Thyroid gland (tissue), 4 donors: Measurements from ENCODE around the gene VPS37C. TPM values are rescaled to one million over a fixed set of nuclear protein-coding genes. Genes with fewer than 3 reads are reported as not detected.
"Not testable (repeated sequence)": the region's sequence is repeated elsewhere in the genome, so short reads cannot be mapped to it uniquely, and the experiment has no call there.

Source experiments
- DNase-seq, 2 donors: peaks; one replicate each; pipeline ENCODE4 v3.0.0-alpha.2; 2019
- H3K27ac ChIP-seq, 3 donors: fragments of 200-600 bp; sonication (generic); 1 replicate in 2 of 3; 2 replicates in 1 of 3; pipeline ENCODE4 v1.5.1; 2016 to 2019; ENCODE audit warnings: mild to moderate bottlenecking in 1 of 3, moderate library complexity in 1 of 3
- H3K27me3 ChIP-seq: fragments of 200-600 bp; sonication (generic); one replicate; pipeline ENCODE4 v1.5.1; 2019
- H3K36me3 ChIP-seq, 2 donors: fragments of 200-600 bp; sonication (generic); one replicate each; pipeline ENCODE4 v1.5.1; 2016 to 2019
- H3K4me1 ChIP-seq, 2 donors: fragments of 200-600 bp; sonication (generic); one replicate each; pipeline ENCODE4 v1.5.1; 2017 to 2019
- H3K4me3 ChIP-seq, 3 donors: fragments of 200-600 bp; sonication (generic); replicated peaks in 1 of 3; 1 replicate in 2 of 3; 2 replicates in 1 of 3; pipeline ENCODE4 v1.5.1; 2016; ENCODE audit warnings: mild to moderate bottlenecking in 1 of 3
- H3K9me3 ChIP-seq: fragments of 200-600 bp; sonication (generic); one replicate; pipeline ENCODE4 v1.5.1; 2017
- POLR2A ChIP-seq, 2 donors: fragments of 450-650 bp; IDR thresholded peaks; one replicate each; pipeline ENCODE4 v1.6.1; 2017; ENCODE audit warnings: antibody characterized with exemption in 2 of 2, mild to moderate bottlenecking in 2 of 2, moderate library complexity in 1 of 2
- WGBS, 2 donors: methylation state at CpG; one replicate each; pipeline ENCODE4 v1.1.5; 2017; 5-methylcytosine and 5-hydroxymethylcytosine counted together
- intact Hi-C: fragments of 100-400 bp; cut with DNase I; formaldehyde crosslinking; loops from one replicate; pipeline ENCODE4 v1.15.1; 2023
- total RNA-seq, 4 donors: library from RNA; depleted of rRNA; stranded (reverse); fragments of >200 nt; gene quantifications; one replicate each; pipeline ENCODE4 v1.2.3, GENCODE V29; 2016
- TF ChIP-seq, protein P1 (sequence below), 6 experiments: fragments of 200-600 bp in 3 of 6; fragments of 450-650 bp in 3 of 6; sonication (generic) in 3 of 6; IDR thresholded peaks; one replicate each; pipeline ENCODE4 v1.5.1; 2016 to 2019; ENCODE audit warnings: antibody characterized with exemption in 6 of 6, mild to moderate bottlenecking in 2 of 6, inconsistent platforms in 1 of 6, moderate library complexity in 1 of 6

Gene VPS37C
- total RNA-seq, 4 donors from 2014 or later, result 13.0 to 18.2 (median 15.9) TPM

DNA sequence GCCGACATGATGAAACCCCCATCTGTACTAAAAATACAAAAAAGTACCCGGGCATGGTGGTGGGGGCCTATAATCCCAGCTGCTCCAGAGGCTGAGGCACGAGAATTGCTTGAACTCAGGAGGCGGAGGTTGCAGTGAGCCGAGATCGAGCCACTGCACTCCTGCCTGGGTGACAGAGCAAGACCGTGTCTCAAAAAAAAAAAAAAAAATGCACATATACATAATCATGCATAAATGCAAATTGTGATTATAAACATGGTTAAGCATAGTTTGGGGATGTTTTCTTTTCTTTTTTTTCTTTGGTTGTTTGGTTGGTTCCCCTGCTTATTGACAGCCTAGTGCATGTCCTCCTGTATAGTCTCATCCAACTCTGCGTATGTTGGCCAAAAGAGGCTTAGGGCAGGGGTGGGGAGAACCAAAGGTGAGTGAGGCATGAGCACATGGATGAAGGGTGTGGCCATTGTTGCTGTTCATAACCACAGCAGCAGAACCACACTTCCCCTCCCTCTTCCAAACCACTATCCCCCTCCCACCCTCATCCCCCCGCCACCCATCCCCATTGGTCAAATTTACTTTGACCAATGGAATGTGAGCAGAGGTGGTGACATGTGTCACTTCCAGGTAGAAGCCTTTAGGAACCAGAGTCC, 6.9 kb upstream of the VPS37C start:
- Histone ChIP-seq H3K4me1 (peaks cover 0 to 4% of the 10 kb centered on the region in 2 donors), H3K36me3 (no peaks in the 10 kb centered on the region), H3K9me3 (no peaks in the 10 kb centered on the region), H3K27ac (no peak overlapping the region), H3K27me3 (no peaks in the 10 kb centered on the region), H3K4me3 (no peak overlapping the region)
- 90 to 92% methylated on average over 9 of the region's 9 CpGs for WGBS, 2 donors
- TF ChIP-seq, protein P1, sequence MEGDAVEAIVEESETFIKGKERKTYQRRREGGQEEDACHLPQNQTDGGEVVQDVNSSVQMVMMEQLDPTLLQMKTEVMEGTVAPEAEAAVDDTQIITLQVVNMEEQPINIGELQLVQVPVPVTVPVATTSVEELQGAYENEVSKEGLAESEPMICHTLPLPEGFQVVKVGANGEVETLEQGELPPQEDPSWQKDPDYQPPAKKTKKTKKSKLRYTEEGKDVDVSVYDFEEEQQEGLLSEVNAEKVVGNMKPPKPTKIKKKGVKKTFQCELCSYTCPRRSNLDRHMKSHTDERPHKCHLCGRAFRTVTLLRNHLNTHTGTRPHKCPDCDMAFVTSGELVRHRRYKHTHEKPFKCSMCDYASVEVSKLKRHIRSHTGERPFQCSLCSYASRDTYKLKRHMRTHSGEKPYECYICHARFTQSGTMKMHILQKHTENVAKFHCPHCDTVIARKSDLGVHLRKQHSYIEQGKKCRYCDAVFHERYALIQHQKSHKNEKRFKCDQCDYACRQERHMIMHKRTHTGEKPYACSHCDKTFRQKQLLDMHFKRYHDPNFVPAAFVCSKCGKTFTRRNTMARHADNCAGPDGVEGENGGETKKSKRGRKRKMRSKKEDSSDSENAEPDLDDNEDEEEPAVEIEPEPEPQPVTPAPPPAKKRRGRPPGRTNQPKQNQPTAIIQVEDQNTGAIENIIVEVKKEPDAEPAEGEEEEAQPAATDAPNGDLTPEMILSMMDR (IDR thresholded peaks at IDR 0.05), result no peak
- TF ChIP-seq POLR2A (IDR thresholded peaks at IDR 0.05), result no peak
- intact Hi-C loops, result loop anchor here (10.0 kb wide), 1 partner anchor 253 kb away; the partner anchor contains the start of gene TMEM109
- DNase-seq, result no peak

DNA sequence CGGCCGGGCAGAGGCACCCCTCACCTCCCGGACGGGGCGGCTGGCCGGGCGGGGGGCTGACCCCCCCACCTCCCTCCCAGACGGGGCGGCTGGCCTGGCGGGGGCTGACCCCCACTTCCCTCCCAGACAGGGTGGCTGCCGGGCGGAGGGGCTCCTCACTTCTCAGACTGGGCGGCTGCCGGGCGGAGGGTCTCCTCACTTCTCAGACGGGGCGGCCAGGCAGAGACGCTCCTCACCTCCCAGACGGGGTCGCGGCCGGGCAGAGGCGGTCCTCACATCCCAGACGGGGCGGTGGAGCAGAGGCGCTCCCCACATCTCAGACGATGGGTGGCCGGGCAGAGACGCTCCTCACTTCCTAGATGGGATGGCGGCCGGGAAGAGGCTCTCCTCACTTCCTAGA, 5.1 kb upstream of the VPS37C start:
- WGBS, 2 donors, result 96% methylated on average over 10 of the region's 31 CpGs; no CpG with 5 or more reads in 1 of the 2 donors
- not testable (repeated sequence) for H3K36me3 ChIP-seq, H3K9me3 ChIP-seq, H3K27me3 ChIP-seq, DNase-seq, H3K27ac ChIP-seq, H3K4me3 ChIP-seq
- intact Hi-C loops, result loop anchor here (10.0 kb wide), 1 partner anchor 252 kb away; the partner anchor contains the start of gene TMEM109
- H3K4me1 ChIP-seq, result peaks cover 0 to 12% of the 10 kb centered on the region in 2 donors

DNA sequence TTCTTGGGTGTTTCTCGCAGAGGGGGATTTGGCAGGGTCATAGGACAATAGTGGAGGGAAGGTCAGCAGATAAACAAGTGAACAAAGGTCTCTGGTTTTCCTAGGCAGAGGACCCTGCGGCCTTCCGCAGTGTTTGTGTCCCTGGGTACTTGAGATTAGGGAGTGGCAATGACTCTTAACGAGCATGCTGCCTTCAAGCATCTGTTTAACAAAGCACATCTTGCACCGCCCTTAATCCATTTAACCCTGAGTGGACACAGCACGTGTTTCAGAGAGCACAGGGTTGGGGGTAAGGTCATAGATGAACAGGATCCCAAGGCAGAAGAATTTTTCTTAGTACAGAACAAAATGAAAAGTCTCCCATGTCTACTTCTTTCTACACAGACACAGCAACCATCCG, 4.6 kb upstream of the VPS37C start:
- not testable (repeated sequence) for H3K27me3 ChIP-seq, H3K4me3 ChIP-seq, H3K36me3 ChIP-seq, DNase-seq, H3K9me3 ChIP-seq, H3K27ac ChIP-seq
- peaks cover under 1 to 12% of the 10 kb centered on the region in 2 donors for H3K4me1 ChIP-seq
- intact Hi-C loops, result loop anchor here (10.0 kb wide), 1 partner anchor 251 kb away; the partner anchor contains the start of gene TMEM109
- WGBS, 2 donors, result 33 to 48% methylated on average over 2 to 5 of the region's 7 CpGs

DNA sequence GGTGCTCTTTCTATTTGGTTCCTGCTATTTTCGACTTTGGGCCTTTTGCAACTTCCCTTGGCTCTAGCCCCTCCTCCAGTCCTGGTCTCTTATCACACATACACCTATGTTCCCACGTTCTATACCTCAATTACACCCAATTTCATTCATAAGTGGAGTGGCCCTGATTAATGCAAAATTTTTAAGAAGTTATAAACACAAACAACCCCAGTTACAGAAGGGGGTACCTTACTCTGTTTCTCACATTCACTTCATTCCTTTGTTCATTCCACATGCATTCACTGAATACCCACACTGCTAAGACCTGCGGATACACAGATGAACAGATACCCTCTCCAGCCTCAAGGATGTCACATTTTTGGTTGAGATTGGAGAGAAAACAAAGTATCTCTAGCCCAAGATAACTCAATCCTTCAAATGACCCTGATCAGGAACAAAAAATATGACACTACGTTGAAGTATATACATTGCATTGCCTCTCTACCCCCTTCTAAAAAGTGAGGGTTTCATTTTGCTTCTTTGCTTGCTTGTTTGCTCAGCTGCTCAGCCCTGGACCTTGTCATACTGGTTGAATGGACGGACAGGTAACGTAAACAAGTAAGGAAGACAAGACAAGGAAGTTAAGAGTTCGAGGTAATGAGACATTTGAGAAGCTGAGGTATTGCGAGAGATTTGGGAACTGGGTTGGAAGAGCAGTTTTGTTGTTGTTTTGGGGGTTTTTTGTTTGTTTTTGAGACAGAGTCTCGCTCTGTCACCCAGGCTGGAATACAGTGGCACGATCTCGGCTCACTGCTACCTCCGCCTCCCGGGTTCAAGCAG, 3.6 kb upstream of the VPS37C start:
- no peak overlapping the region for H3K27ac ChIP-seq
- intact Hi-C loops, result loop anchor here (10.0 kb wide), 1 partner anchor 250 kb away; the partner anchor contains the start of gene TMEM109
- no peak overlapping the region for H3K4me3 ChIP-seq
- H3K27me3 ChIP-seq, result no peaks in the 10 kb centered on the region
- TF ChIP-seq, protein P1 (IDR thresholded peaks at IDR 0.05), result no peak
- TF ChIP-seq POLR2A (IDR thresholded peaks at IDR 0.05), result no peak
- no peaks in the 10 kb centered on the region for H3K36me3 ChIP-seq
- H3K9me3 ChIP-seq, result no peaks in the 10 kb centered on the region
- no peak for DNase-seq
- H3K4me1 ChIP-seq, result peaks cover 7 to 20% of the 10 kb centered on the region in 2 donors
- WGBS, 2 donors, result 81 to 84% methylated on average over 13 of the region's 13 CpGs

DNA sequence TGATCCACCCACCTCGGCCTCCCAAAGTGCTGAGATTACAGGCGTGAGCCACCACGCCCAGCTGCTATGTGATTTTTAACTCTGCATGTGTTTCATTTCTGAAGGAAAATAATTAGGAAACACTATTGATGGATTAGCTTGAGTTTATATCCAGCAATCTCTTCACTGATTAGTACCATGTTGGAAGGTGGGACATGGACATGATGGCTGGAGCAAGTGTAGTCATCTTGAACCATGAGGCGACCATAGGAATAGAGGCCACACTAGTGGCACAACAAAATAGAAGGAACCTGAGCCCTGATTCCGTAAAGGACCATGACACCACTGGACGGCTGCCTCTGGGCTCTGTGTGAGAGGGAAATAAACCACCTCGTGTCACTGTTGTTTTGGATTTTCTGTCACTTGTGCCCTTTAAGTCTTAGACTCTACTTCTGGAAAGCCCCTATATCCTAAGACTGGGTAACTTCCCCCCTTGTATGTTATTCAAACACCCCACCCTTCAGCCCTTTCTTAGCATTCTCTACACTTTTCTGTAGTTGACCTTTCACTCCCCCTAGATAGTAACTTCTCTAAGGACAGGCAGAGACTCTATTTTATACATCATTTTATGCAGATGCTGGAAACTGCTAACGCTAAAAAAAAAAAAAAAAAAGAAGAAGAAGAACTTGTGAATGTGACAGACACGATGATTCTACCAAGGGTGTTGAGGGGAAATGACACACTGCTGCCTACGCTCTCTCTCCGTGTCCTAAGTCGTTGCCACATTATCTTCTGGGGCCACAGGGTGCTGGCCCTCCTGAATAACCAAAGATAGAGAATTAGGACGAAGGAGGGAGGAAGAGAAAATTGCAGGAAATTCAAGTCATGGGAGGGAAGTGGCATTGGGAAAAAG, 2.7 kb upstream of the VPS37C start:
- TF ChIP-seq POLR2A (IDR thresholded peaks at IDR 0.05), result no peak
- TF ChIP-seq, protein P1 (IDR thresholded peaks at IDR 0.05), result no peak
- no peak for DNase-seq
- intact Hi-C loops, result loop anchor here (10.0 kb wide), 1 partner anchor 249 kb away; the partner anchor contains the start of gene TMEM109

More for the DNA sequence above, 2.7 kb upstream of the VPS37C start:
- Histone ChIP-seq H3K4me3 (no peak overlapping the region), H3K36me3 (no peaks in the 10 kb centered on the region), H3K4me1 (peaks cover 14 to 27% of the 10 kb centered on the region in 2 donors), H3K27ac (no peak overlapping the region), H3K9me3 (no peaks in the 10 kb centered on the region), H3K27me3 (no peaks in the 10 kb centered on the region)
- 81 to 88% methylated on average over 13 of the region's 13 CpGs for whole genome bisulfite sequencing, 2 donors
